ENCODE data around the gene DACH2. TPM values are rescaled to one million over a fixed set of nuclear protein-coding genes. Genes with fewer than 3 reads are reported as not detected.

The DACH2 gene
- total RNA-seq, 6 experiments from 2014 or later, result not detected

- TF ChIP-seq POLR2A (IDR thresholded peaks at IDR 0.05) (no peak), CTCF (IDR thresholded peaks at IDR 0.05) (no peak)
- no peak for ATAC-seq
- Histone ChIP-seq H3K27me3 (no peaks in the 10 kb centered on the region), H3K4me1 (no peaks in the 10 kb centered on the region), H3K27ac (no peak overlapping the region), H3K4me3 (no peak overlapping the region), H3K36me3 (no peaks in the 10 kb centered on the region), H3K9me3 (no peaks in the 10 kb centered on the region)
- WGBS (ENCODE audit: insufficient coverage, low coverage, low lambda C conversion rate, missing lambda C conversion rate), result 60% methylated on average over 3 of the region's 3 CpGs
- intact Hi-C loops (cut with DNase I), result no loop called here
- DNase-seq, result no peak
Measured at GRCh38 chrX:86215260-86215659, 67.0 kb downstream of the DACH2 start.

- ATAC-seq, result peak in 1 of 4 donors; percentile 38
- Histone ChIP-seq H3K4me3 (no peak overlapping the region), H3K36me3 (no peaks in the 10 kb centered on the region), H3K27ac (no peak overlapping the region), H3K4me1 (no peaks in the 10 kb centered on the region), H3K9me3 (peaks cover 0 to 5% (median 0%) of the 10 kb centered on the region in 4 donors), H3K27me3 (no peaks in the 10 kb centered on the region)
- DNase-seq, result no peak
- intact Hi-C loops (cut with DNase I), result no loop called here
- no peak for TF ChIP-seq POLR2A (IDR thresholded peaks at IDR 0.05)
- no peak for TF ChIP-seq CTCF (IDR thresholded peaks at IDR 0.05)
- WGBS (ENCODE audit: insufficient coverage, low coverage, low lambda C conversion rate, missing lambda C conversion rate), result 63% methylated on average over 5 of the region's 6 CpGs
Measured at GRCh38 chrX:86237482-86237881, 89.2 kb downstream of the DACH2 start.

- Histone ChIP-seq H3K27ac (no peak overlapping the region), H3K4me3 (no peak overlapping the region), H3K36me3 (no peaks in the 10 kb centered on the region), H3K27me3 (no peaks in the 10 kb centered on the region), H3K4me1 (no peaks in the 10 kb centered on the region), H3K9me3 (peaks cover 0 to 5% (median 0%) of the 10 kb centered on the region in 4 donors)
- TF ChIP-seq CTCF (IDR thresholded peaks at IDR 0.05), result no peak
- no peak for TF ChIP-seq POLR2A (IDR thresholded peaks at IDR 0.05)
- intact Hi-C loops (cut with DNase I), result no loop called here
- ATAC-seq (no peak), DNase-seq (no peak)
- 83% methylated on average over 1 of the region's 1 CpG for WGBS (ENCODE audit: insufficient coverage, low coverage, low lambda C conversion rate, missing lambda C conversion rate)
Measured at GRCh38 chrX:86241547-86241946, 93.3 kb downstream of the DACH2 start.

GRCh38 chrX:86263526-86263925 is 115.3 kb downstream of the DACH2 start:
- TF ChIP-seq CTCF (IDR thresholded peaks at IDR 0.05) (no peak), POLR2A (IDR thresholded peaks at IDR 0.05) (no peak)
- intact Hi-C loops (cut with DNase I), result no loop called here
- no peak overlapping the region for H3K4me3 ChIP-seq
- ATAC-seq (no peak), DNase-seq (no peak)
- H3K4me1 ChIP-seq, result no peaks in the 10 kb centered on the region
- no peaks in the 10 kb centered on the region for H3K27me3 ChIP-seq
- H3K36me3 ChIP-seq, result no peaks in the 10 kb centered on the region
- H3K27ac ChIP-seq, result no peak overlapping the region
- H3K9me3 ChIP-seq, result peaks cover 0 to 3% (median 0%) of the 10 kb centered on the region in 4 donors

GRCh38 chrX:86295293-86295692 is 147.0 kb downstream of the DACH2 start:
- intact Hi-C loops (cut with DNase I), result no loop called here
- DNase-seq, result no peak

More at GRCh38 chrX:86295293-86295692, 147.0 kb downstream of the DACH2 start:
- TF ChIP-seq CTCF (IDR thresholded peaks at IDR 0.05) (no peak), POLR2A (IDR thresholded peaks at IDR 0.05) (no peak)
- Histone ChIP-seq H3K27me3 (no peaks in the 10 kb centered on the region), H3K9me3 (no peaks in the 10 kb centered on the region), H3K4me1 (no peaks in the 10 kb centered on the region), H3K36me3 (no peaks in the 10 kb centered on the region), H3K4me3 (no peak overlapping the region), H3K27ac (no peak overlapping the region)
- WGBS (ENCODE audit: insufficient coverage, low coverage, low lambda C conversion rate, missing lambda C conversion rate), result 56% methylated on average over 10 of the region's 10 CpGs
- no peak for ATAC-seq
